LNCaP clone FGC (cell line): ENCODE results near the gene RASSF7.

ENCODE experiments used
- DNase-seq: peaks from one replicate; pipeline ENCODE4 v3.0.0-alpha.2; 2011; ENCODE audit warnings: low read depth
- H3K4me3 ChIP-seq: 2 replicates; pipeline ENCODE4 v1.5.1; 2011; ENCODE audit warnings: mild to moderate bottlenecking, low read depth, low read length, control low read depth
- CTCF ChIP-seq: IDR thresholded peaks from 2 replicates; pipeline ENCODE4 v1.5.1; 2012; ENCODE audit warnings: mild to moderate bottlenecking; ENCODE audit not compliant: control insufficient read depth, insufficient read depth; ENCODE audit errors: extremely low read depth

The RASSF7 gene

GRCh38 chr11:576811-577610 is 16.2 kb downstream of the RASSF7 start:
- peak overlapping the region; percentile 69 for H3K4me3 ChIP-seq
- TF ChIP-seq CTCF, result no peak
- DNase-seq, result no peak

- TF ChIP-seq CTCF, result no peak
- H3K4me3 ChIP-seq, result peak overlapping the region; percentile 69
- no peak for DNase-seq
Measured at GRCh38 chr11:577611-577894, 16.8 kb downstream of the RASSF7 start.

- H3K4me3 ChIP-seq, result peak overlapping the region; percentile 69
- no peak for DNase-seq
- no peak for TF ChIP-seq CTCF
Measured at GRCh38 chr11:578276-579035, 17.7 kb downstream of the RASSF7 start.

GRCh38 chr11:579830-580601 is 19.2 kb downstream of the RASSF7 start:
- H3K4me3 ChIP-seq, result no peak overlapping the region
- DNase-seq, result no peak
- TF ChIP-seq CTCF, result no peak

- H3K4me3 ChIP-seq, result no peak overlapping the region
- TF ChIP-seq CTCF, result no peak
- no peak for DNase-seq
Measured at GRCh38 chr11:581342-581741, 20.6 kb downstream of the RASSF7 start.

- TF ChIP-seq CTCF, result no peak
- H3K4me3 ChIP-seq, result no peak overlapping the region
- DNase-seq, result no peak
Measured at GRCh38 chr11:581752-582151, 21.0 kb downstream of the RASSF7 start.
